Islet of Langerhans (tissue), 1 donor: Measurements from ENCODE around the gene SORL1.
"Not testable (repeated sequence)": the region's sequence is repeated elsewhere in the genome, so short reads cannot be mapped to it uniquely, and the experiment has no call there.

Source experiments
- FAIRE-seq: peaks from one replicate; lab custom pipeline; 2011; peaks lifted over from hg19 to GRCh38; lab: Jason Lieb, UNC

The SORL1 gene

DNA sequence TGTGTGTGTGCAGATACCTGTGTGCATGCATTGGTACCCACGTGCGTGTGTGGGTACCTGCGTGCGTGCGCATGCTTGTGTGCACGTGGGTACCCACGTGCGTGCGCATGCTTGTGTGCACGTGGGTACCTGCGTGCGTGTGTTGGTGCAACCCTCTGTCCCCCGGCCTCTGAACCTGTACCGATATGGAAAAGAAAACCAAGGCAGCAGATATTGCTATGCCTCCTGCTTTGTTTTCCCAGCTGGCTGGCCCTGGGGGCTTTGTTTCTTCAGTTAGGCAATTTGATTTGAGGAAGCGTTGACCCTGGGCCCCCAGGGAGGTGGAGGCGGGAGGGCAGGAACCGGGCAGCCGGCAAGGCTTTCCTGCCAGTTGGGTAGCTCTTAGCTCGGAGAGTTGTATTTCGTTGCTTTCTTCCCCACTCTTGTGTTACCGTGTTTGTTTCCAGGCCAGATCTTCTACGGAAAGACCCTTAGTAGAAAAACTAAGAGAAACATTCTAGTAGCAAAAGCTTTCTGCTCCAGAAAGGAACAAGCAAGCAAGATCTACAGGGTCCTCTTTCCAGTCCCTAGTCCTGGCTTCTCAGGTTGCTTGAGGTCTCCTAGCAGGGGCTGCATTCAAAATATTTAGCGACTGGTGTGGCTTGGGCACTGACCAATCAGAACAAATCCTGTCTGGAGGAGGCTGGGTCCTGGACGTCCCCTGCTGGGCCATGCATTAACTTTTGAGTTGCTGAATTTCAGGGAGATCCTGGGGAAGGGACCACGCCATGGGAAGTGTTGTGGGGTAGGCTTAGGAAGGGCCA, 27.0 kb downstream of the SORL1 start:
- FAIRE-seq, result no peak

DNA sequence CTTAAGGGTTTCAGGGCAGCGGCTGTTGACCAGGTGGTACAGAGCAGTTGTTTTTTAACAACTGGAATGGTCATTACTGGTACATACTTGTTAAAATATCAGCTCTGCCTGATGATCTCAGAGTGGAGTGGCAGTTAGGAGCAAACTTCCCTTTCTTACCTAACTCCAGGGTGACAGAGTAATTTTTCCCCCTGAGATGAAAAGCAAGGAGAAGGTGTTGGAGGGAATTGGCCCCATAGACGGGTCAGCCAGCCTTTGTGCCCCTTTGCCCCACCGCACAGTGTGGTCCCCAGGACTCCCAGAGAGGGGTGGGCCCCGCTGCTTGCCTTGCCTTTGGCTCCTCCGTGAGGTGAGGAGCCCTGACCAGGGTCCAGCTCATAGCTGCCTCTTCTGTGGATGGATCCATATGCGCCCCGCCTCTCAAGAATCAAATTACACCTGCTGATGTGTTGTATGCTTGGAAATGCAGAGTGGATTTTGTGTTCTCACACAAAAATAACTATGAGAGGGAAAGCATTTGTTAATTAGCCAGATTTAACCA, 27.7 kb downstream of the SORL1 start:
- FAIRE-seq, result no peak

DNA sequence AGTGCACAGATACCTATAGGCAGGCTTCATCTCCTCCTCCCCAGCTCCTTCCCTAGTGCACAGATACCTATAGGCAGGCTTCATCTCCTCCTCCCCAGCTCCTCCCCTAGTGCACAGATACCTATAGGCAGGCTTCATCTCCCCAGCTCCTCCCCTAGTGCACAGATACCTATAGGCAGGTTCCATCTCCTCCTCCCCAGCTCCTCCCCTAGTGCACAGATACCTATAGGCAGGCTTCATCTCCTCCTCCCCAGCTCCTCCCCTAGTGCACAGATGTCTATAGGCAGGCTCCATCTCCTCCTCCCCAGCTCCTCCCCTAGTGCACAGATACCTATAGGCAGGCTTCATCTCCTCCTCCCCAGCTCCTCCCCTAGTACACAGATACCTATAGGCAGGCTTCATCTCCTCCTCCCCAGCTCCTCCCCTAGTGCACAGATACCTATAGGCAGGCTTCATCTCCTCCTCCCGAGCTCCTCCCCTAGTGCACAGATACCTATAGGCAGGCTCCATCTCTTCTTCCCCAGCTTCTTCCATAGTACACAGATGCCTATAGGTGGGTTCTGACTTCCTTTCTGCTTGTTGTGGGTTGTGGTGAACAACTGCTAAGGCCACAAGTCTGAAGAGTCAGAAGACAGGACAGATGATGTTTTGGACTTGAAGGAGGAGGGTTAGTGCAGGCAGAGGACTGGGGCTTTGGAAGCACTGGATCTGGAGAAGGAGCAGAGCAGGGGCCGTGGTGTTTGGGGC, 29.5 kb downstream of the SORL1 start:
- FAIRE-seq, result not testable (repeated sequence)

DNA sequence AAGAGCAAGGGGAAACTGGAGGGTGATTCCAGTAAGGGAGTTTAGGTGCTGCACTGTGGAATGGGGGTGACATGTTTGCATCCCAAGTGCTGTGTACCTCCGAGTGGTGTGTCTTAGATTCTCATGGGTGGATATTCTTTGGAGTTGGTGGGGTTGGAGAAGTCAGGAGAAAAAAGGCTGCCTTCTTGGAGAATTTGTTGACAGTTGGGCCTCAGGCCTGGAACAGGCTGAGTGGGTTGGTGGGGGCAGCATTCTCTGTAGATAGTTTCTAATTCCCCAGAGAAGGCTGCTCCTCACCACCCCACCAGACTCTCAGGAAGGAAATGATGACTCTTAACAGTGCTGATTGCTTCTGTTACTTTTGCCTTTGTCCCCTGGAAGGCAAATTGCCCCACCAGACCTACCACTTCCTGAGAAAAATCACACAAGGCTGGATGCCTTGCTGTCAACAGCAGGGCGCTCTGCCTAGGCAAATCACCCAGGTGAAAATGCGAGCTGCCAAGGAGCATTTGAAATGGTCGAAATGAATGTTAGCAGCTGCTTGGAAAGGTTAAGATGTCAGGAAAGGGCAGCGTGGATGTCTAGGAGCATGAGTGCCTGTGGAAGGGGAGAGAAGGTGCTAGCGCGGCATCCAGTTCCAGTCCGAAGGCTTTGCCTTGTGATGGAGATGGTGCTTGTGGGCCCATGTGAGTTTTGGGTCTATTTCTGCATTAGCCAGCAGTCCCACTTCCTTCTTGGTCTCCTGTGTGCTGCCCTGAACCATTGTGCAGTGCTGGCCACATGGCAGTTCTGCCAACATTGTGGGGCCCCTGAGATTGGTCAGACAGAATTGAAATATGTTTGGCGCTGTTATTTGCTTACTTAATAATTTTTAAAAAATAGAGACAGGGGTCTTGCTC, 30.4 kb downstream of the SORL1 start:
- no peak for FAIRE-seq

DNA sequence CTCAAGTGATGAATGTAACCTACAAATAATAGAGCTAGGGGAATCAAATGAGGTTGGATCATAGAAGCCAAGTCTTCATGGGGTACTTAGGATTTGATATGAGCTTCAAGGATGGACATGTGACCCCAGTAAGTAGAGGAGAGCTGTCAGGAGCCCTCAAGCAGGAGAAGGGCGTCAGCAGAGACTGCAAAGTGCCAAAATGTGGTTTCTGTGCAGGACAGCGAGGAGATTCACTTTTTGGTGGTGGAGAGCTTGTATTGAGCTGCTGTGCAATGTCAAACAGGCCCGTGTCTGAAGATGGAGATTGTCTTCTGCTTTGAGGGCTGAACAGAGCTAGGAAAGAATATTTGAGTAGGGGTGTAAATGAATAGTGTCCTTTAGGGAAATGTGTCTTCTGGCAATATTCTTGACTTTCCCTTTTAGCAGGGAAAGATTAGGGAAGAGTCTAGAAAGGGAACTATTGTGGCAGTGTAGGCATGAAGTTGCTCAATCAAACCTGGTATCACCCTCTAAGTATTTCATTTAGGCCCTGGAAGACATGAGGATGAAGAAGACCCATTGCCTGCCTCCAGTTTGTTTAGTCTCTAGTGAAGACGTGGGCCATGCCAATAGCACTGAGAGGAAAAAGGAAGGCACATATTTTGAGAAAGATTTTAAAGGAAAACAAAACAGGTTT, 31.8 kb downstream of the SORL1 start:
- FAIRE-seq, result no peak

DNA sequence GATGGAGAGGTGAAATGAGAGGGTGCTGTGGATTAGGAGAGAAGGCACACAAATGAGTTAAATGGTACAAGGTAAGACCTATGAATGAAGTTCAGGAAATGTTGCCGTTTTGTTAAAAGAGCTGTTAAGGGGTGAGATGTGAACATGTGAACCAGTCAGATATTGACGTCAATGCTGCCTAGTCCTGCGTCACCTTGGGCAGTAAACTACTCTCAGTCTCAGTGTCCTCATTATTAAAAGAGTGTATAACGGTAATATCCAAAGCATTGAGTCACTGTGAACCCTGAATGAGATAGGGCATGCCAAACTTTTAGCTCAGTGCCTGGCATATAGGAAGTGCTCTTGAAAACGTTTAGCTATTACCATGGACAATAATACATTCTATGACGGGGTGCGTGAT, 33.1 kb downstream of the SORL1 start:
- FAIRE-seq, result no peak

DNA sequence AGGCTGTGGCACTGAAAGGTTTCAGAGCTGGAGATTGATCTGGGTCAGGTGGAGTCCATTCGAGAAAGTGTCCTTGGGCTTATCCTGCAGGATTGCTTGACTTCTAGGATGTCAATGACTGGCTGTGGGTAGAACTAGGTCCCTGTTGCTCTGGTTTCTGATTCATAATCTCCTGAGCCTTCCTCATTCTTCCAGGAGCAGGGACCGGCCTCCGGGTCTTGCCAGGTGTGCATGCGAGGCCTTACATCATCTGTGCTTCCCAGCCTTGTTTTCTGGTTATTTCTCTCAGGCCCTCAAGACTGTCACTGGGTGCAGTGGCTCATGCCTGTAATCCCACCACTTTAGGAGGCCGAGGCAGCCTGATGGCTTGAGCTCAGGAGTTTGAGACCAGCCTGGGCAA, 33.9 kb downstream of the SORL1 start:
- no peak for FAIRE-seq

DNA sequence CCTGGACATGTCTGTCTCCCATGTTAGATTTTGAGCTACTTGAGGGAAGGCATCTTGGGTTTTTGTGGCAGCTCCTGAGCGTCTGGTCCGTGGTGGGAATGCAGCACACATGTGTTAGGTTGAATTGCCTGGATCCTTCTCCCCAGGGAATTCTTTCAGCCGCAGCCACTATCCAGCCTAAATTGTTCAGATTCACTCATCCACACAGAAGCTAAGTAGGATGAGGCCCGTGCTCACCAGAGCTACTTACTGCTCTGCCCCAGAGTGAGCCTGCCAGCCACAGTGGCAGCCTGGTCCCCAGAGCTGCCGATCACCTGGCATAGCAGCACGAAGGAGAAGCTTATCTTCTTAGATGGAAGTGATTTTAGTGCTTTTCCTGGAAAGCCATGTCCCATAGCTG, 35.1 kb downstream of the SORL1 start:
- no peak for FAIRE-seq

DNA sequence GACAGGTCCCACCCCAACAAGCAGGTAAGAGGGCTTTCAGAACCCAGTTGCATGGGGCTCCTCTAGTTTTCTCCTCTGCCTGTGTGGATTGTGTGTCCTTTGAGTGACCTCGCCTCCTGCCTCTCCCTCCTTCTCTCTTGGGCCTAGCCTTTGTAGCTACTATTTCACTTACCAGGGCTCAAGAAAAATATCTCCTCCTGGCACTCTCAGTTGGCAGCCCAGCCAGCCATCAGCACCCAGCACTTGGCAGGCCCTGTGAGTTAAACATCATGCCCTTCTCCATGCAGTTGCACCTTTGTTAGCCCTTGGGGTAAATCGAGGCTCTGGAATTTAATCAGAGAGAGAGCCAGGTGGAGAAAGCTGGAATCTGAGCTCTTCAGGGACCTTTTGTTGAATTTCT, 36.1 kb downstream of the SORL1 start:
- no peak for FAIRE-seq

DNA sequence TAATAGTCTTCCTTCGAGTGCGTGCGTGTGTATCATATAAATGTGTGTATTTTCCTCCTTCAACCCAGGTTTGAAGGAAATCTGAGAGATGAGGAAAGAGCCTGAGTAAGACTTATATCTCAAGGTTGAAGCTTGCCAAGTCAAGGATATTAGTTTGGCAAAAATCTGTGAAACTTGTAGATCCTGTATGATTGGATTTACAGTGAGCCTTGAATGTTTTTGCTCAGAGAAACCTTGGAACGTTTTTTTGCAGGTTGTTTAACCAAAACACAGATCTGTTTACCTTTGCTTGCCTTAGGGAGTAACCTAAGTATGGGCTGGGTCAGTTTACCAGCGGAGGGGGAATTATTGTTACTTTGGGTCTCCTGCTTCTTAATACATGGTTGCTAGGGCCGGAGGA, 36.5 kb downstream of the SORL1 start:
- FAIRE-seq, result no peak

DNA sequence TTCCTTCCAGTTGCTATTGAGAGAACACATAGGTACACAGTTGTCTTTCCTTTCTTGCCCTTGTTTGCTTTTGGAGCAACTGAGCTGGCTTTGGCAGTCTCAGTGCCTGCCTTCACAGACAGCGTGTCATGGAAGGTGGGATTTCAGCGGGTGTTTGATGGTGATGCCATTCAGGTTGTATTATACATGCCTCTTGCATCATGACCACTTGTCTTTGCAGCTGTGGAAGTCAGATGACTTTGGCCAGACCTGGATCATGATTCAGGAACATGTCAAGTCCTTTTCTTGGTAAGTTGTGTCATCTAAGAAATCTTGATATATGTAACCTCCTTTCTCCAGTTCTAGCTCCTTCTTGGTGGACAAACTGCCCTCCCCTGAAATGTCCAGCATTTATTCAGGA, 37.7 kb downstream of the SORL1 start:
- no peak for FAIRE-seq

DNA sequence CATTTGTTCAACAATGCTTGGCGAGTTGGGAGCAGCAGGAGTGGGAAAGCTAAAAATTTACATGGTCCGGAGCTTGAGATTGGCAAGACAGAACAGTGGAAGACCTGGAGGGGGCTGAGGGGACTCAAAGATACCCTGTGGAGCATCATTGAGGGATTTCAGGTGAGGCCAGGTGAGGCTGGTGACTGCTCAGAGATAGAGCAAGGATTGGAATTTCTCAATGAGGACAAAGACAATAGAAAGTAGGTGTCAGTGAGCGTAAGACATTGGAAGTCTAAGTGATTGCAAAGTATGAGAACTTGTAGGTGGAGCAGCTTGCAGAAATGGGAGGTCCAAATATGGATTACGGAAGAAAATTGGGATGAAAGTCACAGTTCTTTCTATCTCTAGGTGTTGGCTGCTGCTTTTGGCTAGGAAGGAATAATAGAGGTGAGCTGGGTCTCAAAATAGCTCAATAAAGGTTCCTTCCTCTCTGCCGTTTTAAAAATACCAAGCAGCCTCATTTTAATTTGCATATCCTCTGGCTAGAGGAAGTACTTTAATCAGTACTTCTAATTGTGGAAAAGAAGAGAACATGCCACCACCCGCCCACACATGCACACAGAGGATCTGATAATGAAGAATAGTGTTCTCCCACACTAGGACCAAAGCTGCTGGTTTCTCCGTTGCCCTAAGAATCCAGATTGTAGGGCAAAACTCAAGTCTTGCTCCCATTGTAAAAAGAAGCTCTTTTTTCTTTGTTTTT, 42.4 kb downstream of the SORL1 start:
- FAIRE-seq, result no peak

DNA sequence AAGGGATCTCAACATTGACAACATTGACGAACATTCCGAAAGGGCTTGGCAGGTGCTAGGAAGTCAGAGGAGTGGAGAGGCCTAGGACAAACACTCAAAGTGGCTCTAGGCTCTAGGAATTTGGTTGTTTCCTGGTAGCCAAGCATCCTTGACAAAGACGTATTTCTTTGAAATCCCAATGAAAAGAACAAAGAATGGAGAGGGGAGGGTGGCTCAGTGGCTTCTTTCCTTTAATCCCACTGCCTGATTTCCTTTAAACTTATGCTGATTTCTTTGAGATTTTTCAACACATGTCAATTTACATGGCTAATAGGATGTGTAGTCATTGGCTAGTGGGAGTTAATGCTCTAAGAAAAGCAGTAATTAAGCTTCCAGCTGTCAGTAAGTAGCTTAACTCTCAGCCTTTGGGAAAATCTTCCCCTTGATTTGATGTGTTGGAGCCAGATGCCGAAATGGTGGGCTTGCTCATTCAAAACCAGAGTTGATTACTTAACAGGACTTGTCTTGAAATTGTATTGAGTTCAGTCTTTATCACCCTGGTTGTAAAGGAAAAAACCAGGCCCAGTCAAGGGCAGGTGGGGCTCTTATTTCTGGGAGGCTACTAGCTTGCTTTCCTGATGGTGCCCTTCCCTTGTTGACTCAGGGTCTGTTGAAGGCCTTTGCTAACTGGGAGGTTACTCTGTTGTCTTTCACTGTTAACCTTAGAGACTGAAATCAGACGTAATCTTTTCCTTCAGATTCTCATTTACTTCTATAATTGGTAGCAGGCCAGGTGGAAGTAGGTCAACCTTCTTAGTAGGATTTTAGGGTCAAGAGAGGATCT, 45.3 kb downstream of the SORL1 start:
- FAIRE-seq, result no peak

DNA sequence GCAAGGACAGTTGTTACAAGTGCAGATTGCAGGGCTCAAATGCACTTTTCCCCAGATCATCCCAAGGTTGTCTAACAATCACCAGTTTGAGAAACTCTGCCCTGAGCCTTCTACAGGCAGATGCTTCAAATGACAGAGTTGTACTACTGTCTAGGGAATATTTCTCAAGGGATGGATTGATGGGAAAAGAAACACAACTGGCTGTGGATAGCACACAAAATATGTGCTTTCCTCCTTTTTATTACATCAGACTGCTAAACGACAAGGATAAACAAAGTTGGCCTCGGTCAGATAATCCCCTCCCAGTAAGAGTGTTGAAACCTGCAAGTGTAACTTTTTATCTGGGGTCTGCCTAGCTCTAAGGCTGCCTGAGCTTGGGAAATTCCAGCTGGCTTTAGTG, 47.3 kb downstream of the SORL1 start:
- no peak for FAIRE-seq

DNA sequence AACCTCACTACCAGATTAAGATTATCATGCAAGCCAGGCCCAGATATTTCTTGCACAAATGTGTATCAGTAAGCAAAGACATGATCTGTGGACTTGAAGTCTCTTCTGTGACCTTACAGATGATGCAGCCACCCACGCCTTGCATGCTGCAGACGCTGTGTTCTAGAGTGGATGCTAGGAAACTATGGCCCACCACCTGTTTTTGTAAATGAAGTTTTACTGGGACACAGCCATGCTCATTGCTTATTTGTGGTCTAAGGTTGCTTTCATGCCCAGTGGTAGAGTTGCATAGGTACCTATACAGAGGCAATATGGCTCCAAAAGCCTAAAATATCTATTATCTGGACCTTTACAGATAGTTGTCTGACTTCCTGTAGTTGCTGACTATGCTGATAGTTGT, 48.2 kb downstream of the SORL1 start:
- FAIRE-seq, result no peak

DNA sequence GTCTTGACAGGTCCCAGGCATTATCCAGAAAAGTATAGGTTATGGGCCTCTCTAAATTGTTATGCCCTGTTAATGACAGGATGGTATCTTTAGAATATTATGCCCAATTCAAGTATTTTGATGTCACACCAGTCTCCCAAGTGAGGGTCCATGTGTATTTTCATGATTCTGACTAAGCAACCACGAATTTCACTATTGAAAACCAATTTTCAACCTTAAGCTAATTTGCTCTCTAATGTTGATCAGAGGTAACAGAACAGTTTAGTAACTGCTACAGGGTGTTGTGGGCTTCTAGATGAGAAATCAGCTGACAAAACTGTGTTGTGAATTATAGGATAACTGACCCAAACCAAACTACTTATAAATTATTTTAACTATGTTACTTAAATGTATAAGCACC, 48.6 kb downstream of the SORL1 start:
- no peak for FAIRE-seq

DNA sequence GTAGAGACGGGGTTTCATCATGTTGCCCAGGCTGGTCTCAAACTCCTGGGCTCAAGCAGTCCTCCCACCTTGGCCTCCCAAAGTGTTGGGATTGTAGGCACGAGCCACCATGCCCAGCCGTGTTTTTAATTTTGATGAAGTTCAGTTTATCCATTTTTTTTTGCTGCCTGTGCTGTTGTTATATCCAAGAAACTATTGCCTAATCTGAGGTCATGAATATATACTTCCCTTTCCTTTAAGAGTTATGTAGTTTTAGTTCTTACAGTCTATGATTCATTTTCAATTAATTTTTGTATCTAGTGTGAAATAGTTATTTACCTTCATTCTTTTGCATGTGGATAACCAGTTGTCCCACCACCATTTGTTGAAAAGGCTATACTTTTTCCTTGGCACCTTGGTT, 50.9 kb downstream of the SORL1 start:
- no peak for FAIRE-seq

DNA sequence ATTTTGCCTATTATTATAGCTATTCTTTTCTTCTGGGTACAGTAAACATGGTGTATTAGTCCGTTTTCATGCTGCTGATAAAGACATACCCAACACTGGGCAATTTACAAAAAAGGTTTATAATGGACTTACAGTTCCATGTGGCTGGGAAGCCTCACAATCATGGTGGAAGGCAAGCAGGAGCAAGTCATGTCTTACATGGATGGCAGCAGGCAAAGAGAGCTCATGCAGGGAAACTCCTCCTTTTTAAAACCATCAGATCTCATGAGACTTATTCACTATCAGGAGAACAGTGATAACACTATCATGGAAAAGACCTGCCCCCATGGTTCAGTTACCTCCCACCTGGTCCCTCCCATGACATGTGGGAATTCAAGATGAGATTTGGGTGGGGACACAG, 54.1 kb downstream of the SORL1 start:
- FAIRE-seq, result not testable (repeated sequence)

DNA sequence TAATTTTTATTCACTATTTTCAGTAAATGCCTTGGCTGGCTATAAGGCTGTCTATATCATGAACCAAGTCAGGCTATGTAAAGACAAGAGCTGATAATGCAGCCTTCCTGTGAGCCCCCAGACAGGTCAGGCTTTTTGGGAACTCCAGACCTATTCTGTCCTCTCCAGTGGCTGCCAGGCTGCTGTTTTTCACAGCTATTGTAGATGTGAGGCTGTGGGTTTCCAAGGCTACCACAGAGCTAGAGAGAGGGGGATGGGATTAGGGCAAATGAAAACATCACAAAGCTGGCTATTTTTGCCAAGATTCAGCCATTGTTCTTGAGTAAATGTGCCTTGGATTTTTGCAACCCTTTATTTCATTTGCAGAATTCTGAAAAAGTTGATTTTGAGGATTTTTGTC, 56.3 kb downstream of the SORL1 start:
- no peak for FAIRE-seq

DNA sequence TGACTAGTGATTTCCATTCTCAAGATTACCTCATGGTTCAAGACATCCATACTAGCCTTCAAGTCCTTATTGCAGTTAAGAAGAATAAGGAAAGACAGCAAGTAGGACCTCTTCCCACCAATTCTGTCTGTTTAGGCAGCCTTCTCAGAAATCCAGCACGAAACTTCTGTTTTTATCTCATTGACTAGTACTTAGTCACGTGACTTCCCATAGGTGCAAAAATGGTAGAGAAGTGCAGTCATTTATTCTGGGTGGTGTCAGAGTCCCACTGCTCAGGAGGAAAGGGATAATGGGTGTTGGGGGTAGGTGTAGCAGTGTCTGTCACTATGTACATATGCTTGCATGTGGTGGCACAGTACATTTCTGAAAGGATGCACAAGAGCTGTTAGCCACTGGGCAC, 58.3 kb downstream of the SORL1 start:
- no peak for FAIRE-seq
